Endothelial cell of umbilical vein (primary cell): ENCODE measurements around the gene DNMT1. TPM values are rescaled to one million over a fixed set of nuclear protein-coding genes. Genes with fewer than 3 reads are reported as not detected.

ENCODE experiments used
- BruUV-seq: library from RNA; stranded (reverse); fragments of 400-500 nt; replicated peaks from 2 replicates; lab custom pipeline; 2021; lab: Mats Ljungman, UMichigan
- CTCF ChIA-PET: fragments of 300-600, 350-600 bp; sonication (Branson Sonifier 250); formaldehyde crosslinking; loops from one replicate; lab custom pipeline; 2021; ENCODE audit warnings: antibody characterized with exemption, inconsistent platforms; lab: Charles Lee
- POLR2A ChIA-PET: fragments of 300-600, 350-600 bp; sonication (Branson Sonifier 250); formaldehyde crosslinking; loops from one replicate; lab custom pipeline; 2021; ENCODE audit warnings: antibody characterized with exemption, inconsistent platforms; lab: Charles Lee
- DNase-seq: peaks from one replicate; pipeline ENCODE4 v3.0.0-alpha.2; 2011; ENCODE audit warnings: low read depth, low spot score
- FAIRE-seq: peaks from 2 replicates; lab custom pipeline; 2011; peaks lifted over from hg19 to GRCh38; lab: Jason Lieb, UNC
- H2AFZ ChIP-seq: 2 replicates; pipeline ENCODE4 v1.6.0; 2012; ENCODE audit warnings: low read depth, low read length, control low read depth, inconsistent platforms
- H3K27ac ChIP-seq: 2 replicates; pipeline ENCODE4 v1.5.1; 2011; ENCODE audit warnings: low read depth, mild to moderate bottlenecking, control low read depth, low read length, moderate library complexity; ENCODE audit not compliant: insufficient read depth
- H3K27me3 ChIP-seq, 2 experiments: 2 replicates each; pipeline versions ENCODE4 v1.6.0 to v1.6.1; 2011; ENCODE audit warnings: low read length in 2 of 2, mixed read lengths in 1 of 2; ENCODE audit not compliant: control insufficient read depth in 2 of 2, insufficient read depth in 2 of 2
- H3K36me3 ChIP-seq, 2 experiments: 2 replicates in 1 of 2; 3 replicates in 1 of 2; pipeline ENCODE4 v1.5.1; 2011; ENCODE audit warnings: low read length in 2 of 2, mild to moderate bottlenecking in 1 of 2, moderate library complexity in 1 of 2; ENCODE audit not compliant: control insufficient read depth in 2 of 2, insufficient read depth in 2 of 2; ENCODE audit errors: extremely low read depth in 1 of 2
- H3K4me1 ChIP-seq: 3 replicates; pipeline ENCODE4 v1.5.1; 2011; ENCODE audit warnings: mild to moderate bottlenecking, low read length; ENCODE audit not compliant: control insufficient read depth, insufficient read depth; ENCODE audit errors: extremely low read depth
- H3K4me2 ChIP-seq: 2 replicates; pipeline ENCODE4 v1.6.1; 2011; ENCODE audit warnings: low read length, control low read depth, mixed read lengths; ENCODE audit not compliant: insufficient read depth
- H3K4me3 ChIP-seq, 3 experiments: fragments of 200-600 bp in 1 of 3; sonication (generic), shearing (Covaris generic) in 1 of 3; replicated peaks in 1 of 3; 2 replicates each; pipeline ENCODE4 v1.5.1; 2011 to 2016; ENCODE audit warnings: control low read depth in 3 of 3, low read length in 3 of 3, mild to moderate bottlenecking in 2 of 3, inconsistent platforms in 1 of 3, low read depth in 1 of 3, moderate library complexity in 1 of 3; ENCODE audit not compliant: insufficient read depth in 1 of 3
- H3K79me2 ChIP-seq: 2 replicates; pipeline ENCODE4 v1.6.0; 2012; ENCODE audit warnings: low read length, inconsistent platforms; ENCODE audit not compliant: control insufficient read depth, insufficient read depth
- H3K9ac ChIP-seq: replicated peaks from 2 replicates; pipeline ENCODE3; 2011; ENCODE audit warnings: low read length, control low read depth; ENCODE audit not compliant: insufficient read depth; ENCODE audit errors: extremely low read depth
- H3K9me1 ChIP-seq: replicated peaks from 3 replicates; pipeline ENCODE4 v1.6.0; 2011; ENCODE audit warnings: mild to moderate bottlenecking, low read length; ENCODE audit not compliant: control insufficient read depth, insufficient read depth; ENCODE audit errors: extremely low read depth
- H3K9me3 ChIP-seq: replicated peaks from 2 replicates; pipeline ENCODE4 v1.5.1; 2012; ENCODE audit warnings: low read length, inconsistent platforms; ENCODE audit not compliant: control insufficient read depth, insufficient read depth
- H4K20me1 ChIP-seq: replicated peaks from 2 replicates; pipeline ENCODE3; 2011; ENCODE audit warnings: mild to moderate bottlenecking, low read length; ENCODE audit not compliant: control insufficient read depth, insufficient read depth; ENCODE audit errors: extremely low read depth
- CTCF ChIP-seq, 2 donors: IDR thresholded peaks; 1 replicate in 1 of 2; 2 replicates in 1 of 2; pipeline ENCODE4 v1.5.1; 2011; ENCODE audit warnings: low read length in 2 of 2, mild to moderate bottlenecking in 2 of 2, moderate library complexity in 2 of 2, control low read depth in 1 of 2, inconsistent platforms in 1 of 2, low read depth in 1 of 2; ENCODE audit not compliant: insufficient read depth in 1 of 2; ENCODE audit errors: extremely low read depth in 1 of 2
- EZH2 ChIP-seq: IDR thresholded peaks from 2 replicates; pipeline ENCODE4 v1.6.1; 2012; ENCODE audit warnings: borderline replicate concordance, low read depth, mild to moderate bottlenecking, moderate library complexity, low read length, inconsistent platforms; ENCODE audit not compliant: severe bottlenecking
- FOS ChIP-seq: IDR thresholded peaks from 2 replicates; pipeline ENCODE4 v1.6.1; 2011; ENCODE audit warnings: mild to moderate bottlenecking, low read length, moderate library complexity, borderline replicate concordance; ENCODE audit not compliant: insufficient read depth
- GATA2 ChIP-seq: IDR thresholded peaks from 2 replicates; pipeline ENCODE4 v1.7.0; 2011; ENCODE audit warnings: low read depth, mild to moderate bottlenecking, moderate library complexity, mixed read lengths, low read length; ENCODE audit not compliant: insufficient read length, insufficient read depth
- JUN ChIP-seq: IDR thresholded peaks from 2 replicates; pipeline ENCODE4 v1.6.1; 2011; ENCODE audit warnings: borderline replicate concordance, low read depth; ENCODE audit not compliant: insufficient read length, insufficient read depth
- MYC ChIP-seq: IDR thresholded peaks from one replicate; pipeline ENCODE4 v1.6.1; 2011; ENCODE audit warnings: mild to moderate bottlenecking, low read depth, low read length
- POLR2A ChIP-seq: IDR thresholded peaks from 2 replicates; pipeline ENCODE4 v1.6.1; 2012; ENCODE audit warnings: low read depth, mild to moderate bottlenecking, control low read depth, low read length
- POLR2AphosphoS5 ChIP-seq: IDR thresholded peaks from 2 replicates; pipeline ENCODE4 v1.6.1; 2012; ENCODE audit warnings: low read depth, mild to moderate bottlenecking, control low read depth, low read length, moderate library complexity; ENCODE audit not compliant: insufficient read depth
- dilution Hi-C: fragments of 300-500 bp; cut with MboI; formaldehyde crosslinking; loops from one replicate; pipeline ENCODE4 v1.15.0; 2019; ENCODE audit warnings: low sequenced_read_pairs; ENCODE audit not compliant: extremely low pct_ligation_motif_present
- intact Hi-C: fragments of 100-400 bp; cut with micrococcal nuclease; formaldehyde crosslinking; loops from one replicate; pipeline ENCODE4 v1.10.0; 2022
- polyA plus RNA-seq, 4 experiments: library from polyadenylated mRNA; depleted of rRNA in 3 of 4; stranded (reverse) in 3 of 4; unstranded in 1 of 4; fragments of >200 nt; gene quantifications; 2 replicates each; pipeline versions ENCODE4 v1.2.1 to v1.2.3, GENCODE V29; 2011 to 2012; ENCODE audit warnings: missing spikeins in 1 of 4
- total RNA-seq: library from RNA; stranded (reverse); gene quantifications from 2 replicates; pipeline ENCODE4 v1.2.3, GENCODE V29; 2021
- TF ChIP-seq, protein P1 (sequence below): IDR thresholded peaks from 2 replicates; pipeline ENCODE4 v1.6.1; 2011; ENCODE audit not compliant: insufficient read depth, insufficient read length

Gene DNMT1
- total and polyA plus RNA-seq, 2 donors (not counting 3 experiments of a cell fraction or from before 2014, with no cell fraction given) = 53.4 to 165 TPM

DNA sequence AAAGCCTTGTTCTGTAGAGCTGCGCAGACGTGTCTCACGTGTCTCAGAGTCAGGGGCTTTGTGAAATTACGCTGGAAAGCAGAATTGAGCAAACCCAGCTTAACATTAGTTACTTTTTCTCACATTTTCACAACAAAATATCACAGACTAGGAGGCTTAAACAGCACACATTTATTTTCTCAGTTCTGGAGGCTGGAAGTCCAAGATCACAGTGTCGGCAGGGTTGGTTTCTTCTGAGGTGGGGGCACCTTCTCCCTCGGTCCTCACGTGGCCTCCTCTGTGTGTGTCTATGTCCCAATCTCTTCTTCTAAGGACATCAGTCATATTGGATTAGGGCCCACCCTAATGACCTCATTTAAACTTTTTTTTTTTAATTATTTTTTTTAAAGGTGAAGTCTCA lies 70.3 kb downstream of the DNMT1 start:
- H4K20me1 ChIP-seq = no peaks in the 10 kb centered on the region
- H3K27ac ChIP-seq = no peak overlapping the region
- BruUV-seq = no TSS peak
- peaks cover 2% of the 10 kb centered on the region for H3K79me2 ChIP-seq
- ChIA-PET CTCF (no interaction called here), POLR2A (no interaction called here)
- H2AFZ ChIP-seq = no peak overlapping the region
- FAIRE-seq (no peak), DNase-seq (no peak)
- no peaks in the 10 kb centered on the region for H3K27me3 ChIP-seq
- peaks cover 6% of the 10 kb centered on the region for H3K4me1 ChIP-seq
- TF ChIP-seq JUN = no peak
- no peak for TF ChIP-seq MYC
- no peak for TF ChIP-seq CTCF (IDR thresholded peaks at IDR 0.05; ENCODE audit: extremely low read depth in 1 of 2, insufficient read depth in 1 of 2, low read depth in 1 of 2, low read length in 2 of 2)
- TF ChIP-seq, protein P1, sequence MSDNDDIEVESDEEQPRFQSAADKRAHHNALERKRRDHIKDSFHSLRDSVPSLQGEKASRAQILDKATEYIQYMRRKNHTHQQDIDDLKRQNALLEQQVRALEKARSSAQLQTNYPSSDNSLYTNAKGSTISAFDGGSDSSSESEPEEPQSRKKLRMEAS = no peak
- no peak for TF ChIP-seq FOS
- TF ChIP-seq GATA2 = no peak
- TF ChIP-seq POLR2AphosphoS5 = no peak
- TF ChIP-seq EZH2 = no peak
- TF ChIP-seq POLR2A = no peak
- H3K9ac ChIP-seq = no peak overlapping the region
- H3K36me3 ChIP-seq = no peaks in the 10 kb centered on the region
- H3K4me2 ChIP-seq = no peak overlapping the region
- no peaks in the 10 kb centered on the region for H3K9me1 ChIP-seq
- intact Hi-C loops (loop anchor here (5.0 kb wide), 1 partner anchor 258 kb away; the partner anchor contains the start of gene TYK2), dilution Hi-C loops (no loop called here)
- H3K4me3 ChIP-seq = no peak overlapping the region
- H3K9me3 ChIP-seq = no peaks in the 10 kb centered on the region
